Measurements from ENCODE around the gene CDC42EP3. TPM values are rescaled to one million over a fixed set of nuclear protein-coding genes. Genes with fewer than 3 reads are reported as not detected.

The CDC42EP3 gene
- total RNA-seq, 6 donors from 2014 or later: 24.5 to 76.2 (median 43.2) TPM

DNA sequence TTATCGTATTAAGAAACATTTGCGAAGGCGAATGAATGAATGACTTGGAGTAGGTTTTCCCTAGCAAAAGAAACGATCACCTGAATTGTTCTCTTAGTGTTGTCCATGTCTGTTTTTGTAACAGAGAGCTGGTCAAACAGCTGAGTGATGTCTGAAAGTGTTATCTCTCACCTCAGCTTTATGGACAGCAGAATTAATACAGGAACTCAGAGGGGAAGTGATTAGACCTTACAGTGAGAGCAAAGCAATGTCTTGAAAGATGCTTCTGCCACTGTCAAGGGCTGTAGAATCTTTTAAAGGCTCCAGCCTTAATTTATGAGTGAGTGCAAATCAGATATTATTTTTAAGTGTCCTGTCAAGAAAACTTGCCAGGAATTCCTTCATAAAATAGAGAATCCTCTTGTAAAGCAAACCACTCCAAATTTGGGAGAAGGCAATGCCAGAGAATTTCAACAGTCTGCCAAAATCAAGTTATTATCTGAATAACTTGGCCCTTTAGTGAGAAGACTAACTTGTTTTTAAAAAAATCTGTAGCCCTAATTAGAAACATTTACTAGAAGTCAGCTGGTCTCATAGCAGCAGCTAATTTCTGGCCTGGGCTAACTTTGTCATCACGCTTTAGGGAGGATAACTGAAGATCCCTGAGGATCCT, 60.7 kb downstream of the CDC42EP3 start:
- Histone ChIP-seq H3K9me3 (no peaks in the 10 kb centered on the region), H3K27ac (no peak overlapping the region), H3K4me1 (peaks cover under 1 to 12% (median 4%) of the 10 kb centered on the region in 4 donors), H3K27me3 (no peaks in the 10 kb centered on the region), H3K36me3 (no peaks in the 10 kb centered on the region), H3K4me3 (no peak overlapping the region)
- TF ChIP-seq, protein P1, sequence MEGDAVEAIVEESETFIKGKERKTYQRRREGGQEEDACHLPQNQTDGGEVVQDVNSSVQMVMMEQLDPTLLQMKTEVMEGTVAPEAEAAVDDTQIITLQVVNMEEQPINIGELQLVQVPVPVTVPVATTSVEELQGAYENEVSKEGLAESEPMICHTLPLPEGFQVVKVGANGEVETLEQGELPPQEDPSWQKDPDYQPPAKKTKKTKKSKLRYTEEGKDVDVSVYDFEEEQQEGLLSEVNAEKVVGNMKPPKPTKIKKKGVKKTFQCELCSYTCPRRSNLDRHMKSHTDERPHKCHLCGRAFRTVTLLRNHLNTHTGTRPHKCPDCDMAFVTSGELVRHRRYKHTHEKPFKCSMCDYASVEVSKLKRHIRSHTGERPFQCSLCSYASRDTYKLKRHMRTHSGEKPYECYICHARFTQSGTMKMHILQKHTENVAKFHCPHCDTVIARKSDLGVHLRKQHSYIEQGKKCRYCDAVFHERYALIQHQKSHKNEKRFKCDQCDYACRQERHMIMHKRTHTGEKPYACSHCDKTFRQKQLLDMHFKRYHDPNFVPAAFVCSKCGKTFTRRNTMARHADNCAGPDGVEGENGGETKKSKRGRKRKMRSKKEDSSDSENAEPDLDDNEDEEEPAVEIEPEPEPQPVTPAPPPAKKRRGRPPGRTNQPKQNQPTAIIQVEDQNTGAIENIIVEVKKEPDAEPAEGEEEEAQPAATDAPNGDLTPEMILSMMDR (IDR thresholded peaks at IDR 0.05): no peak
- TF ChIP-seq POLR2AphosphoS5 (IDR thresholded peaks at IDR 0.05) (no peak), EP300 (IDR thresholded peaks at IDR 0.05) (no peak), POLR2A (IDR thresholded peaks at IDR 0.05) (no peak)
- peak in 1 of 2 donors; percentile 53 for ATAC-seq (ENCODE audit: low FRiP score in 2 of 2)
- WGBS, 2 donors: 80 to 82% methylated on average over 5 of the region's 5 CpGs
- DNase-seq: no peak

DNA sequence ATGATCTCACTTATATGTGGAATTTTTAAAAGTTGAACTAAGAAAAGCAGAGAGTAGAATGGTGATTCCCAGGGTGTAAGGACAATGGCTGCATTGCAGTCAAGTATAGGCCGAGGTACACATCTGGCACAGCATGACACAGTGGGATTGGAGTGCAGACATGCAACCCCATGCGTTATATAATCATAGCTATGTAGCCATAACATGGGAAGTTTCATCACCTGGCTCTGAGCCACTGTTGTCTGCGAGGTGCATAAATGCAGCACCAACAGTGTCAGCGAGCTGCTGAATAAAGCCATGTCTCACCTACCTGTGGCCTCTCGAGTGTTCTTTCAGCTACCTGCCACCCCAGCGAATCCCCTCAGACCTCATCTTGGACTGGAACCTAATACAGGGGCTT, 61.7 kb downstream of the CDC42EP3 start:
- Histone ChIP-seq H3K27me3 (no peaks in the 10 kb centered on the region), H3K4me3 (no peak overlapping the region), H3K36me3 (no peaks in the 10 kb centered on the region), H3K27ac (no peak overlapping the region), H3K4me1 (peaks cover 0 to 9% (median 4%) of the 10 kb centered on the region in 4 donors), H3K9me3 (no peaks in the 10 kb centered on the region)
- no peak for DNase-seq
- TF ChIP-seq POLR2A (IDR thresholded peaks at IDR 0.05) (no peak), POLR2AphosphoS5 (IDR thresholded peaks at IDR 0.05) (no peak), EP300 (IDR thresholded peaks at IDR 0.05) (no peak)
- TF ChIP-seq, protein P1 (IDR thresholded peaks at IDR 0.05): no peak
- WGBS, 2 donors: 82 to 83% methylated on average over 4 to 6 of the region's 6 CpGs
- no peak for ATAC-seq (ENCODE audit: low FRiP score in 2 of 2)

DNA sequence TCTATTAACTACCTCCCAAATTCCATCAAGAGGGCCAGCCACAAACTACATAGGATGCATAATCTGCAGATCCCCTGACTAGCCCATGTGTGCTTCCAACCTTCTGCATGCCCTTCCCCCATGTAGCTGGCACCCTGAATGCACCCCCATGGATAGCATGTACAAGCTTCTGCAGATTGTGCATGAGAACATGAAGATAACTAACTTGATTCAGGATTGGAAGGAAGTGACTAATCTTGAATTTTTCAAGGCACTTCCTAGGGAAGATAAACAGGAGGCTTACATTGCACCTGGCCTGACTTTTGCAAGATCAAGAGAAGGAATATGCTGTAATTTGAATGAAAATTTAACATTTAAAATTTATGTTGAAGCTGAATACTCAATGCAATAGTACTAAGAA, 66.7 kb downstream of the CDC42EP3 start:
- no peaks in the 10 kb centered on the region for H3K9me3 ChIP-seq
- no peak for DNase-seq
- no peak overlapping the region for H3K4me3 ChIP-seq
- TF ChIP-seq EP300 (IDR thresholded peaks at IDR 0.05) (no peak), POLR2A (IDR thresholded peaks at IDR 0.05) (no peak), POLR2AphosphoS5 (IDR thresholded peaks at IDR 0.05) (no peak)
- TF ChIP-seq, protein P1 (IDR thresholded peaks at IDR 0.05): no peak
- H3K4me1 ChIP-seq: peaks cover 0 to 5% (median 0%) of the 10 kb centered on the region in 4 donors
- H3K27ac ChIP-seq: no peak overlapping the region
- no peaks in the 10 kb centered on the region for H3K27me3 ChIP-seq
- ATAC-seq (ENCODE audit: low FRiP score in 2 of 2): no peak
- no peaks in the 10 kb centered on the region for H3K36me3 ChIP-seq

DNA sequence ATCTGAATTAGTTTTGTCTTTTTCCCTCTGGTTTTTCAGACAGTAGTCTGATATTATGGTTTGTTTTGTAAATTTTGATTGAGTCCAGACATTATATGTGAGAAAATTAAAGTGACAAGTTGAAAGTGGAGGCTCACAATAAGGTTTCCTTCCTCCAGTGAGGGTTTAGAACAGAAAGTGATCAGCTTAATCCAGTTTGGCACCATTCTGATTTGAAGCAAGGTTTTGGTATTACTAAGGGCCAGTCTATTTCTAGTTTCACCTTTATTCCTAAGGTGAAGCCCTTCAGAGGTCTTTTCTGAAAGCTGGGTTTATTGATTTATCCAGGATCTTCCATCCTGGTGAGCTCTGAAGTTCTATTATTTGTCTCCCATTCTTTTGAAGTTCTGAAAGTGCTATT, 68.7 kb downstream of the CDC42EP3 start:
- Histone ChIP-seq H3K27ac (no peak overlapping the region), H3K36me3 (no peaks in the 10 kb centered on the region), H3K9me3 (no peaks in the 10 kb centered on the region), H3K27me3 (no peaks in the 10 kb centered on the region), H3K4me1 (peaks cover 0 to 5% (median 0%) of the 10 kb centered on the region in 4 donors), H3K4me3 (no peak overlapping the region)
- TF ChIP-seq, protein P1 (IDR thresholded peaks at IDR 0.05): no peak
- no peak for TF ChIP-seq EP300 (IDR thresholded peaks at IDR 0.05)
- ATAC-seq (ENCODE audit: low FRiP score in 2 of 2) (no peak), DNase-seq (no peak)

DNA sequence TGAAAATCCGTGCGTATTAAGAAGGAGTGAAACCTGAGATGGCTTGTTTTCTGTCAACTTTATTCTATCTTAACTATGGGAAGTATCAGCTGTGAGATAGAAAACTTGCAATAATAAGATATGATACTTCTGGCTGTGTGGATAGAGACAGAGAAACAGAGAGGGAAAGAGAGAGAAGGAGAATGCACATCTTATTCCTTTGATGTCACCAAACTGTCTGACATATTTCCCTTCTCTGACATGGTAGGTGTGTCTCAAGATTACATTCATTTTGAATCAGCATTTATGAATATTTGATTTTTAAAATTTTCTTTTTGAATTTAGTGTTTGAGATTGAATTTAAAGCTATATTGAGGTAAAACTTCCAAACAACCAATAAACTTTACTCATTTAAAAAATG, 69.4 kb downstream of the CDC42EP3 start:
- Histone ChIP-seq H3K9me3 (no peaks in the 10 kb centered on the region), H3K27me3 (no peaks in the 10 kb centered on the region), H3K4me1 (peaks cover 0 to 5% (median 0%) of the 10 kb centered on the region in 4 donors), H3K4me3 (no peak overlapping the region), H3K27ac (no peak overlapping the region), H3K36me3 (no peaks in the 10 kb centered on the region)
- DNase-seq (no peak), ATAC-seq (ENCODE audit: low FRiP score in 2 of 2) (no peak)
- WGBS, 2 donors: 74 to 89% methylated on average over 2 of the region's 2 CpGs
- TF ChIP-seq EP300 (IDR thresholded peaks at IDR 0.05) (no peak), POLR2AphosphoS5 (IDR thresholded peaks at IDR 0.05) (no peak), POLR2A (IDR thresholded peaks at IDR 0.05) (no peak)
- TF ChIP-seq, protein P1 (IDR thresholded peaks at IDR 0.05): no peak
